ENCODE data around the gene PARVB.

DNA sequence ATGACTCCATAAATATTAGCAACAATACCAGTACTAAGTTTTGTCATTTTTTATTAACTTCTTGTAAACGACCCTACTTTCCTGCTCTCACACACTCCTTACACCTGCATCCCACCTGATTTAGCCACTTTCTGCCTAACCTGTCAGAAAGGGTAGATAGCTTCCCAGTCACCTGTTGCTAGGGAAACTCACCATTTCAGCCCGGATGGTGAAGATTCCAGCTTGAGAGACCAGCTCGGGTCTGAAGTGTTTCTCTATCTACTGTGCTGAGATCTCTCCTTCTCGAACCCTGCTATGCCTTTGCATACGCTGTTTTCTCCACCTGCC is 156.6 kb downstream of the PARVB start, which contains the start of gene PARVG:
- TF ChIP-seq, protein P1, sequence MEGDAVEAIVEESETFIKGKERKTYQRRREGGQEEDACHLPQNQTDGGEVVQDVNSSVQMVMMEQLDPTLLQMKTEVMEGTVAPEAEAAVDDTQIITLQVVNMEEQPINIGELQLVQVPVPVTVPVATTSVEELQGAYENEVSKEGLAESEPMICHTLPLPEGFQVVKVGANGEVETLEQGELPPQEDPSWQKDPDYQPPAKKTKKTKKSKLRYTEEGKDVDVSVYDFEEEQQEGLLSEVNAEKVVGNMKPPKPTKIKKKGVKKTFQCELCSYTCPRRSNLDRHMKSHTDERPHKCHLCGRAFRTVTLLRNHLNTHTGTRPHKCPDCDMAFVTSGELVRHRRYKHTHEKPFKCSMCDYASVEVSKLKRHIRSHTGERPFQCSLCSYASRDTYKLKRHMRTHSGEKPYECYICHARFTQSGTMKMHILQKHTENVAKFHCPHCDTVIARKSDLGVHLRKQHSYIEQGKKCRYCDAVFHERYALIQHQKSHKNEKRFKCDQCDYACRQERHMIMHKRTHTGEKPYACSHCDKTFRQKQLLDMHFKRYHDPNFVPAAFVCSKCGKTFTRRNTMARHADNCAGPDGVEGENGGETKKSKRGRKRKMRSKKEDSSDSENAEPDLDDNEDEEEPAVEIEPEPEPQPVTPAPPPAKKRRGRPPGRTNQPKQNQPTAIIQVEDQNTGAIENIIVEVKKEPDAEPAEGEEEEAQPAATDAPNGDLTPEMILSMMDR (IDR thresholded peaks at IDR 0.05), result no peak
- TF ChIP-seq POLR2A (IDR thresholded peaks at IDR 0.05), result no peak
